ENCODE measurements around the gene EOLA1. TPM values are rescaled to one million over a fixed set of nuclear protein-coding genes. Genes with fewer than 3 reads are reported as not detected.
"Not testable (repeated sequence)": the region's sequence is repeated elsewhere in the genome, so short reads cannot be mapped to it uniquely, and the experiment has no call there.

EOLA1 gene
- total RNA-seq, 1 donor from 2014 or later, result 15.8 TPM

- H3K27ac ChIP-seq; H3K9me3 ChIP-seq; DNase-seq; ATAC-seq; H3K36me3 ChIP-seq; H3K4me1 ChIP-seq; H3K4me3 ChIP-seq; H3K27me3 ChIP-seq; intact Hi-C loops (cut with DNase I): not testable (repeated sequence)
These were observed 14.4 kb downstream of the EOLA1 start for GRCh38 chrX:149555251-149555650.

DNA sequence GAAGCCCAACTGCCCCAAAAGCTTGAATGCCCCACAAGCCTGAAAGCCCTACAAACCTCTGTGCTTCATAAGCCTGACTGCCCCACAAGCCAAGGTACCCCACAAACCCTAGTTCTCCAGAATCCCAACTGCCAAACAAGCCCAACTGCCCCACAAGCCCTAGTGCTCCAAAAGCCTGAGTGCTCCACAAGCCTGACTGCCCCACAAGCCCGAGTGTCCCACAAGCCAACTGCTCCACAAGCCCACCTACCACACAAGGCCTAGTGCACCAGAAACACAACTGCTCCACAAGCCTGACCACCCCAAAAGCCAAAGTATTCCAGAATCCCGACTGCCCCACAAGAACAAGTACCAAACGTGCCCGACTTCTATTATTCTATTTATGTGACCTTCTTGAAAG is 22.5 kb downstream of the EOLA1 start:
- Histone ChIP-seq H3K4me3 (no peak overlapping the region), H3K4me1 (no peaks in the 10 kb centered on the region), H3K27ac (no peak overlapping the region), H3K27me3 (no peaks in the 10 kb centered on the region), H3K36me3 (no peaks in the 10 kb centered on the region), H3K9me3 (no peaks in the 10 kb centered on the region)
- DNase-seq (no peak), ATAC-seq (no peak)
- TF ChIP-seq, protein P1, sequence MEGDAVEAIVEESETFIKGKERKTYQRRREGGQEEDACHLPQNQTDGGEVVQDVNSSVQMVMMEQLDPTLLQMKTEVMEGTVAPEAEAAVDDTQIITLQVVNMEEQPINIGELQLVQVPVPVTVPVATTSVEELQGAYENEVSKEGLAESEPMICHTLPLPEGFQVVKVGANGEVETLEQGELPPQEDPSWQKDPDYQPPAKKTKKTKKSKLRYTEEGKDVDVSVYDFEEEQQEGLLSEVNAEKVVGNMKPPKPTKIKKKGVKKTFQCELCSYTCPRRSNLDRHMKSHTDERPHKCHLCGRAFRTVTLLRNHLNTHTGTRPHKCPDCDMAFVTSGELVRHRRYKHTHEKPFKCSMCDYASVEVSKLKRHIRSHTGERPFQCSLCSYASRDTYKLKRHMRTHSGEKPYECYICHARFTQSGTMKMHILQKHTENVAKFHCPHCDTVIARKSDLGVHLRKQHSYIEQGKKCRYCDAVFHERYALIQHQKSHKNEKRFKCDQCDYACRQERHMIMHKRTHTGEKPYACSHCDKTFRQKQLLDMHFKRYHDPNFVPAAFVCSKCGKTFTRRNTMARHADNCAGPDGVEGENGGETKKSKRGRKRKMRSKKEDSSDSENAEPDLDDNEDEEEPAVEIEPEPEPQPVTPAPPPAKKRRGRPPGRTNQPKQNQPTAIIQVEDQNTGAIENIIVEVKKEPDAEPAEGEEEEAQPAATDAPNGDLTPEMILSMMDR (IDR thresholded peaks at IDR 0.05), result no peak
- intact Hi-C loops (cut with DNase I), result no loop called here

GRCh38 chrX:149567621-149568417 is 27.0 kb downstream of the EOLA1 start:
- TF ChIP-seq, protein P1 (IDR thresholded peaks at IDR 0.05), result no peak
- Histone ChIP-seq H3K27me3 (no peaks in the 10 kb centered on the region), H3K36me3 (no peaks in the 10 kb centered on the region), H3K9me3 (no peaks in the 10 kb centered on the region), H3K4me1 (no peaks in the 10 kb centered on the region), H3K4me3 (no peak overlapping the region), H3K27ac (no peak overlapping the region)
- DNase-seq (no peak), ATAC-seq (no peak)
- intact Hi-C loops (cut with DNase I), result no loop called here

GRCh38 chrX:149568701-149569296 is 28.0 kb downstream of the EOLA1 start:
- intact Hi-C loops (cut with DNase I), result no loop called here
- H3K4me1 ChIP-seq, result no peaks in the 10 kb centered on the region
- no peak for DNase-seq
- no peak overlapping the region for H3K27ac ChIP-seq
- no peak for ATAC-seq
- H3K36me3 ChIP-seq, result no peaks in the 10 kb centered on the region
- H3K9me3 ChIP-seq, result no peaks in the 10 kb centered on the region
- TF ChIP-seq, protein P1 (IDR thresholded peaks at IDR 0.05), result no peak
- H3K27me3 ChIP-seq, result no peaks in the 10 kb centered on the region
- H3K4me3 ChIP-seq, result no peak overlapping the region

DNA sequence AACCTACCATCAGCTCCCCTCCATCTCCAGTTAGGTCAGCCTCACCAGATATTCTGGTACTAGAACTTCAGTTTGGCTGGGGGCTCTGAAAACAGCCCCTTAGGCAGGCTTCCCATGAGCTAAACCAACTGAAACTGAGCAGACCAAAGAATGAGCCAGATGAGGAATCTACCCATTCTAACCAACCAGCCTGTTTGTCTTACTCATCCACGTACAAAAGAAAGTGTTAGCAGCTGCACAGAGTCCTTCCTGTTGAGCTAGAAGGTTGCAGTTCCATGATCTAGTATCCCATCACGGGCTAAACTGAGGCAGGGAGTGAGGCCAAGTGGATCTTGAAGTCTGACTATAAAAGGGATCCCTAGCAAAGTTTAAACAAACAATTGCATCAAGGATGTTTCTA is 29.0 kb downstream of the EOLA1 start:
- ATAC-seq (no peak), DNase-seq (no peak)
- intact Hi-C loops (cut with DNase I), result no loop called here
- no peak overlapping the region for H3K27ac ChIP-seq
- H3K9me3 ChIP-seq, result no peaks in the 10 kb centered on the region
- no peaks in the 10 kb centered on the region for H3K27me3 ChIP-seq
- H3K4me3 ChIP-seq, result no peak overlapping the region
- TF ChIP-seq, protein P1 (IDR thresholded peaks at IDR 0.05), result no peak
- H3K36me3 ChIP-seq, result no peaks in the 10 kb centered on the region
- H3K4me1 ChIP-seq, result no peaks in the 10 kb centered on the region

GRCh38 chrX:149570668-149571067 is 29.9 kb downstream of the EOLA1 start:
- no peaks in the 10 kb centered on the region for H3K4me1 ChIP-seq
- H3K27me3 ChIP-seq, result no peaks in the 10 kb centered on the region
- TF ChIP-seq, protein P1 (IDR thresholded peaks at IDR 0.05), result no peak
- DNase-seq, result no peak
- ATAC-seq, result no peak
- no peak overlapping the region for H3K4me3 ChIP-seq
- H3K36me3 ChIP-seq, result no peaks in the 10 kb centered on the region
- no peaks in the 10 kb centered on the region for H3K9me3 ChIP-seq
- intact Hi-C loops (cut with DNase I), result no loop called here
- H3K27ac ChIP-seq, result no peak overlapping the region
